ENCODE data around the gene PIK3R1.

PIK3R1 gene

GRCh38 chr5:68190619-68191018 is 24.9 kb upstream of the PIK3R1 start:
- no peak for DNase-seq
- Histone ChIP-seq H3K4me3 (ENCODE audit: low read depth, low read length) (no peak overlapping the region), H3K9me3 (no peaks in the 10 kb centered on the region), H3K36me3 (no peaks in the 10 kb centered on the region), H3K4me1 (no peaks in the 10 kb centered on the region), H3K27me3 (no peaks in the 10 kb centered on the region)
- TF ChIP-seq, protein P1, sequence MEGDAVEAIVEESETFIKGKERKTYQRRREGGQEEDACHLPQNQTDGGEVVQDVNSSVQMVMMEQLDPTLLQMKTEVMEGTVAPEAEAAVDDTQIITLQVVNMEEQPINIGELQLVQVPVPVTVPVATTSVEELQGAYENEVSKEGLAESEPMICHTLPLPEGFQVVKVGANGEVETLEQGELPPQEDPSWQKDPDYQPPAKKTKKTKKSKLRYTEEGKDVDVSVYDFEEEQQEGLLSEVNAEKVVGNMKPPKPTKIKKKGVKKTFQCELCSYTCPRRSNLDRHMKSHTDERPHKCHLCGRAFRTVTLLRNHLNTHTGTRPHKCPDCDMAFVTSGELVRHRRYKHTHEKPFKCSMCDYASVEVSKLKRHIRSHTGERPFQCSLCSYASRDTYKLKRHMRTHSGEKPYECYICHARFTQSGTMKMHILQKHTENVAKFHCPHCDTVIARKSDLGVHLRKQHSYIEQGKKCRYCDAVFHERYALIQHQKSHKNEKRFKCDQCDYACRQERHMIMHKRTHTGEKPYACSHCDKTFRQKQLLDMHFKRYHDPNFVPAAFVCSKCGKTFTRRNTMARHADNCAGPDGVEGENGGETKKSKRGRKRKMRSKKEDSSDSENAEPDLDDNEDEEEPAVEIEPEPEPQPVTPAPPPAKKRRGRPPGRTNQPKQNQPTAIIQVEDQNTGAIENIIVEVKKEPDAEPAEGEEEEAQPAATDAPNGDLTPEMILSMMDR (IDR thresholded peaks at IDR 0.05; ENCODE audit: low read depth, low read length): no peak

GRCh38 chr5:68191083-68191791 is 24.3 kb upstream of the PIK3R1 start:
- Histone ChIP-seq H3K9me3 (no peaks in the 10 kb centered on the region), H3K27me3 (no peaks in the 10 kb centered on the region), H3K4me3 (ENCODE audit: low read depth, low read length) (no peak overlapping the region), H3K36me3 (no peaks in the 10 kb centered on the region), H3K4me1 (no peaks in the 10 kb centered on the region)
- TF ChIP-seq, protein P1 (IDR thresholded peaks at IDR 0.05; ENCODE audit: low read depth, low read length): no peak
- DNase-seq: no peak

DNA sequence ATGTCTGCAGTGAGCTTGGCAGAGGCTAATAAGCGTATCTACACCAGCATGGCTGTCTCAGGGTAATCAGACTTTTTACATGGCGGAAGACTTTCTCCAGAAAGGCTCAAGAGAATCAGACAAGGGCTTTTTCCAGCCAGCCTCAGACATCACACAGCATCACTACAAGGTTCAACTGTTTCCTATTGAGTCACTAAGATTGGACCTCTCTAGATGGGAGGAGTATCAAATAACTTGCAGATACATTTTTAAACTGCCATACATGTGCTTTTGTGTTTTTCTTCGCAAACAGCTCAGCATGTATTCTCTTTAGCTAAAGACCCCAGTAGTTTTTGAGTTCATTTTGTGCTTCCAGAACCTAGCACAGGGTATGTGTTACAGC is 22.9 kb upstream of the PIK3R1 start:
- Histone ChIP-seq H3K4me3 (ENCODE audit: low read depth, low read length) (no peak overlapping the region), H3K4me1 (no peaks in the 10 kb centered on the region), H3K36me3 (no peaks in the 10 kb centered on the region), H3K27me3 (no peaks in the 10 kb centered on the region), H3K9me3 (no peaks in the 10 kb centered on the region)
- TF ChIP-seq, protein P1 (IDR thresholded peaks at IDR 0.05; ENCODE audit: low read depth, low read length): no peak
- DNase-seq: no peak

DNA sequence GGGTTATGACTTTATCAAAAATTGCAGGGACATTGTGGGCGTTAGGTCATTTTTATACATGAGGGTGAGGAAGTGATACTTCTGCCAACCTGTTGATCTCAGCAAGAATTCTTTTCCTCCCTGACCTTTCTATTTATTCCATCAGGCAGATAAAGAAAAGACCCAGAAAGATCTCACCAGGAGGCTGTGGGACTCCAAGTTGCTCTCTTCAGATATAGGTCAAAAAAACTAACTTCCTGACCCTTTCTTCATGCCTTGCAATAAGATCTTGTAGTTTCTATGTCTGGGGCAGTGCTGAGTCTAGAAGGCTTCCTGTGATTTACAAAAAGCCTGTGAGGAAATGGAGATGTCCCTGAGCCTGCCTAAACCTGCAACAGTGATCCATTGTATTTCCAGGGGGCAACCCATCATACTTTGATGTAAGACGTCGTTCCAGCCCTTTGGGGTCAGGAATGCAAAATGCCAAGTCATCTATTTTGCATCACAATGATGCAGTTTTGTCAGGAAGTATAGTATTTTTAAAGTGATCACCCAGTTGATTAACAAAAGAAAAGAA is 22.0 kb upstream of the PIK3R1 start:
- TF ChIP-seq, protein P1 (IDR thresholded peaks at IDR 0.05; ENCODE audit: low read depth, low read length): no peak
- DNase-seq: no peak

DNA sequence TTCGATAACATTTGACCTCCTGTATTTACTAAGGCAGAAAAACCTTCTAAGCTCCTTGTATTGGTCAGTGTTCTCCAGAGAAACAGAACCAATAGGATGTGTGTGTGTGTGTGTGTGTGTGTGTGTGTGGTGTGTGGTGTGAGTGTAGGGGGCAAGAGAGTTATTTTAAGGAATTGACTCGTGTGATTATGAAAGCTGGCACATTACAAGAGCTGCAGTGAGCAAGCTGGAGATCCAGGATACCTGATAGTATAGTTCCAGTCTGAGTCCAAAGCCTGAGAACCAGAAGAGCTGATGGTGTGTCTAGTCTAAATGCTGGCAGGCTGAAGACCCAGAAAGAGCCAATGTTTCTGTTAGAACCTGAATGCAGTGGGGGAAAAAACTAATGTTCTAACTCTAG is 21.2 kb upstream of the PIK3R1 start:
- H3K4me3 ChIP-seq (ENCODE audit: low read depth, low read length): no peak overlapping the region
- H3K27me3 ChIP-seq: no peaks in the 10 kb centered on the region
- no peaks in the 10 kb centered on the region for H3K36me3 ChIP-seq
- H3K4me1 ChIP-seq: no peaks in the 10 kb centered on the region
- TF ChIP-seq, protein P1 (IDR thresholded peaks at IDR 0.05; ENCODE audit: low read depth, low read length): no peak
- no peak for DNase-seq
- no peaks in the 10 kb centered on the region for H3K9me3 ChIP-seq

More for the DNA sequence above, 22.0 kb upstream of the PIK3R1 start:
- Histone ChIP-seq H3K4me1 (no peaks in the 10 kb centered on the region), H3K4me3 (ENCODE audit: low read depth, low read length) (no peak overlapping the region), H3K27me3 (no peaks in the 10 kb centered on the region), H3K36me3 (no peaks in the 10 kb centered on the region), H3K9me3 (no peaks in the 10 kb centered on the region)

DNA sequence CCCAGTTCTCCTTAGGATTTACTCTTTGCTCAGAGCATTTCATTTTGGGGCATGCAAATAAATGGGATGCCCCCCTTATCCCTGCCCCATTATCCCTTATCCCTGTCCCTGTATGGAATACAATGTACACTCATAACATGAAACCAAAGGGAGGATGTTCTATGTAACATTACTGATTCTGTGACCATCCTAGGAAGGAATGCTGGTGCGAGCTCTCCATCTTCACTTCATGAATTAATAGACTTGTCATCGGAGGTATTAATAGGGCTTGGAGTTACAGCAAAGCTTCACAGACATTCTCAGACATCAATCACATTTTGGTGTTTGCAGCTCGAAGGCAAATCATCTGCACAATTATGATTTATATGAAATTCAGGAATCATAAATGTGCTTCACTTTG is 20.4 kb upstream of the PIK3R1 start:
- TF ChIP-seq, protein P1 (IDR thresholded peaks at IDR 0.05; ENCODE audit: low read depth, low read length): no peak
- no peaks in the 10 kb centered on the region for H3K4me1 ChIP-seq
- no peak overlapping the region for H3K4me3 ChIP-seq (ENCODE audit: low read depth, low read length)
- H3K9me3 ChIP-seq: no peaks in the 10 kb centered on the region
- no peak for DNase-seq
- H3K36me3 ChIP-seq: no peaks in the 10 kb centered on the region
- no peaks in the 10 kb centered on the region for H3K27me3 ChIP-seq
